K562 (cell line): Measurements from ENCODE around the gene CACTIN. TPM values are rescaled to one million over a fixed set of nuclear protein-coding genes. Genes with fewer than 3 reads are reported as not detected.

Experiments used
- BDP1 ChIP-seq: IDR thresholded peaks from 3 replicates; pipeline ENCODE4 v1.6.1; 2011; ENCODE audit not compliant: insufficient read length, insufficient read depth
- CC2D1A ChIP-seq: fragments of 450-650 bp; IDR thresholded peaks from 2 replicates; pipeline ENCODE4 v1.6.1; 2017; ENCODE audit warnings: mild to moderate bottlenecking
- CREB5 ChIP-seq: fragments of 250-450 bp; sonication (Bioruptor Pico); IDR thresholded peaks from 2 replicates; pipeline ENCODE4 v1.5.0; 2020; ENCODE audit warnings: mild to moderate bottlenecking
- CREM ChIP-seq: IDR thresholded peaks from 2 replicates; pipeline ENCODE4 v1.6.1; 2014; ENCODE audit warnings: antibody characterized with exemption, low read depth
- FIP1L1 ChIP-seq: fragments of 200-400 bp; formaldehyde crosslinking; IDR thresholded peaks from 2 replicates; pipeline ENCODE4 v1.6.1; 2018; ENCODE audit warnings: mild to moderate bottlenecking, low read depth, low read length; ENCODE audit not compliant: poor library complexity, severe bottlenecking
- FOS ChIP-seq: IDR thresholded peaks from 3 replicates; pipeline ENCODE4 v1.6.1; 2011; ENCODE audit not compliant: insufficient read length; ENCODE audit errors: extremely low read depth
- MIER1 ChIP-seq: fragments of 450-650 bp; IDR thresholded peaks from 2 replicates; pipeline ENCODE4 v1.6.1; 2016; ENCODE audit warnings: antibody characterized with exemption, mild to moderate bottlenecking, low read depth
- MYC ChIP-seq, 2 experiments: fragments of 250-450 bp in 1 of 2; sonication (Bioruptor Pico) in 1 of 2; IDR thresholded peaks; 2 replicates each; pipeline versions ENCODE4 v1.5.1 to v1.6.1; 2012 to 2021; ENCODE audit warnings: low read depth in 2 of 2, borderline replicate concordance in 1 of 2, improper control_type of control experiment in 1 of 2, low read length in 1 of 2, mild to moderate bottlenecking in 1 of 2, moderate library complexity in 1 of 2
- NKRF ChIP-seq: fragments of 450-650 bp; IDR thresholded peaks from 2 replicates; pipeline ENCODE4 v1.6.1; 2016; ENCODE audit warnings: borderline replicate concordance
- NR0B1 ChIP-seq: fragments of 450-650 bp; IDR thresholded peaks from one replicate; pipeline ENCODE4 v1.6.1; 2018; ENCODE audit warnings: mild to moderate bottlenecking, moderate library complexity; ENCODE audit not compliant: partially characterized antibody
- OTX1 ChIP-seq: fragments of 450-650 bp; formaldehyde crosslinking; IDR thresholded peaks from 2 replicates; pipeline ENCODE4 v1.4.0; 2022; ENCODE audit warnings: mild to moderate bottlenecking
- SRSF1 ChIP-seq: fragments of 200-400 bp; formaldehyde crosslinking; IDR thresholded peaks from 2 replicates; pipeline ENCODE4 v1.6.1; 2017; ENCODE audit warnings: mild to moderate bottlenecking, low read depth, low read length, moderate library complexity
- TCF7 ChIP-seq: sonication (generic); IDR thresholded peaks from 2 replicates; pipeline ENCODE4 v1.6.1; 2016; ENCODE audit warnings: antibody characterized with exemption, borderline replicate concordance
- ZC3H11A ChIP-seq: IDR thresholded peaks from 2 replicates; pipeline ENCODE4 v1.6.1; 2012; ENCODE audit warnings: low read depth, low read length, improper control_type of control experiment
- ZNF274 ChIP-seq: IDR thresholded peaks from 2 replicates; pipeline ENCODE4 v1.6.1; 2011; ENCODE audit warnings: low read depth, mild to moderate bottlenecking, low read length, moderate library complexity, borderline replicate concordance
- ZNF583 ChIP-seq: fragments of 250-450 bp; sonication (Bioruptor Pico); IDR thresholded peaks from 2 replicates; pipeline ENCODE4 v1.4.0; 2020
- ZNF639 ChIP-seq, 2 experiments: fragments of 200-800 bp in 1 of 2; sonication (Bioruptor generic) in 1 of 2; sonication (generic) in 1 of 2; formaldehyde crosslinking in 1 of 2; IDR thresholded peaks in 1 of 2; conservative IDR thresholded peaks in 1 of 2; 2 replicates each; pipeline versions ENCODE4 v1.5.0 to v1.6.1; 2016 to 2020; ENCODE audit warnings: missing compliant biosample characterization in 1 of 2, missing genetic modification characterization in 1 of 2, missing genetic modification reagents in 1 of 2
- ZNF77 ChIP-seq: fragments of 250-450 bp; sonication (Bioruptor Pico); IDR thresholded peaks from 2 replicates; pipeline ENCODE4 v1.5.0; 2020
- polyA plus RNA-seq, 8 experiments: library from polyadenylated mRNA; depleted of rRNA in 4 of 8; stranded (reverse) in 5 of 8; unstranded in 3 of 8; fragments of >200 nt; fragmentation: Nextera tagmentation in 2 of 8; fragmentation: Illumina TruSeq in 1 of 8; extraction: Ambion mirVana in 2 of 8; extraction: Trizol in 1 of 8; gene quantifications; 2 replicates each; pipeline versions ENCODE4 v1.2.1 to v1.2.3, GENCODE V29; 2011 to 2014; ENCODE audit warnings: inconsistent platforms in 1 of 8, missing spikeins in 1 of 8
- total RNA-seq, 7 experiments: library from RNA; depleted of rRNA in 6 of 7; stranded (reverse); fragments of >200 nt in 6 of 7; fragmentation: Illumina TruSeq in 2 of 7; extraction: Trizol in 2 of 7; gene quantifications; 2 replicates each; pipeline versions ENCODE4 v1.2.1 to v1.2.3, GENCODE V29; 2011 to 2021; ENCODE audit warnings: low replicate concordance in 1 of 7

Gene CACTIN
- total and polyA plus RNA-seq, 9 of the 15 experiments (the other 6 are each of a cell fraction or from before 2014, with no cell fraction given) = 0.15 to 49.2 (median 15.0) TPM

- TF ChIP-seq NKRF (no peak), ZNF274 (no peak), TCF7 (no peak), MIER1 (no peak), ZNF77 (no peak), CREB5 (CRISPR knock-in tag) (no peak), CREM (peak; percentile 58; the same call in 1 of the 2 replicates), MYC (IDR thresholded peaks at IDR 0.05; ENCODE audit: low read depth, low read length) (no peak), MYC (CRISPR knock-in tag; IDR thresholded peaks at IDR 0.05; ENCODE audit: borderline replicate concordance, low read depth) (no peak), FOS (no peak), CC2D1A (peak; percentile 86), OTX1 (CRISPR knock-in tag) (no peak), SRSF1 (no peak), ZC3H11A (no peak), ZNF583 (no peak), ZNF639 (CRISPR knock-in tag; conservative IDR thresholded peaks at IDR 0.05 in 1 of 2, IDR thresholded peaks at IDR 0.05 in 1 of 2) (no peak), NR0B1 (no peak), FIP1L1 (peak; percentile 44), BDP1 (no peak)
Observed at GRCh38 chr19:3665681-3666544, 39.3 kb upstream of the CACTIN start (continued).
